GM18499 (cell line): Measurements from ENCODE around the gene RAB3C.

Experiments used
- ATAC-seq: cut with Tn5 transposase; IDR thresholded peaks from one replicate; pipeline ENCODE4 v1.9.1; 2021; ENCODE audit warnings: moderate number of reproducible peaks; ENCODE audit not compliant: insufficient read depth, unreplicated experiment

The RAB3C gene

GRCh38 chr5:58902305-58902704, 319.4 kb downstream of the RAB3C start:
- no peak for ATAC-seq

DNA sequence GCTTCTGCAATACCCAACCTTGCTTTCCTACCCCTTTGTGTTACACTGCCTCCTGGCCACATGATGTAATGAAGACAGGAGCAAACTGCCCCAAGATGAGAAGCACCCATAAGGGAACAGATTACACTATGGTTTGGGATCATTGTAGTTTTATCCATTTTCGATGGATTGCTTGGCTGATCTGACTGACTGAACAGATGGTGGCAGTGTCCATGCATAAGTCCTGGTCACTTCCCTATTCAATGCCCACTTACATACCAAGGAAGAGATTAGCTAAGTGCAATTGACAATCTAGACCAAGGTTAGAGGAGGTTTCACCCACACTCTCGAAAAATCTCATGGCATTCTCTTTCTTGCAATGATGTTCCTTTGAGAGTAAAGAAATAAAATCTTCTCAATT, 319.9 kb downstream of the RAB3C start:
- no peak for ATAC-seq

DNA sequence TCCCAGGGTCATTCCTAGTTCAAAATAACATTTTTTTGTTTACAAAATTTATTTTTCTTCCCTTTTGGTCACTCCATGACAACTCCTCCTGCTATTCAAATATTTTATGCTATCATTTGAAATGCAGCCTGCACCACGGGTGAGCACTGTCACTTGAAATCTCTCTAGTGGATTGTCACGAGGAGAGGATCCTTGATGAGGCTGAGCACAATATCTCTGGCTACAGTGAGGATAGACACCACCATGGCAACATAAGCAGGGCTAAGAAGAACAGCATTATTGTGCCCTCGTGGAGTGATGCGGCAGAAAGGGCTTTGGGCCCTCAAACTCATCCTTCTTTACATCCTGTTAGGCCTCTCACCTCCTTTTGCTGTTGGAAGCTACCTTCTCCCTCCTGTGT, 321.9 kb downstream of the RAB3C start:
- no peak for ATAC-seq

DNA sequence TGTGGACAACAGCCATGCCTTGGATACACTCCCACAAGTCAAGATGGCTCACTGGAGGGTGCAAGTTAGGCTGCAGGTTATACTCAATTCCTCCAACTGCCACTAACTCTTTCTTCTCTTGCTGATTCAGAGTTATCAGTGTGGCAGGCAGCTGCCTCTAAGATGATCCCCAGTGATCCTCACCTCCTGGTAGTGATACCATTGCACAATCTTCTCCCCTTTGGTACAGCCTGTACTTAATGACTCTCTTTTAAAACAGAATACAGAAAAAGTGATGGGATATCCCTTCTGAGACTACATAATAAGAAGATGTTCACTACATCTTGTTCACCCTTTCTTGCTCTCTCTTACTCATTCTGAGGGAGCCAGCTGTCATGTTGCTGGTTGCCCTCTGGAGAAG, 323.1 kb downstream of the RAB3C start:
- no peak for ATAC-seq
